Measurements from ENCODE around the gene POLDIP2.

Gene POLDIP2
- 42.6 to 104 (median 60.7) reads per million in 17 experiments for total RNA-seq

- DNase-seq, result peak; percentile 97 to 98 (median 98)
These were observed at the start of gene POLDIP2 for GRCh38 chr17:28357061-28357900. POLDIP2 (minus strand) TSS chr17:28357527; CDS start chr17:28357448, 79 bp downstream.

- DNase-seq, result peak in 2 of 4 experiments; percentile 25 to 28
These were observed 49.1 kb upstream of the POLDIP2 start for GRCh38 chr17:28406473-28406814.

GRCh38 chr17:28405632-28406472, 48.5 kb upstream of the POLDIP2 start, which contains the start of gene SLC46A1:
SLC46A1 (minus strand) TSS chr17:28406212; CDS start chr17:28406114, 98 bp downstream.
- DNase-seq, result peak in 3 of 4 experiments; percentile 37 to 75 (median 68)

GRCh38 chr17:28404812-28405570, 47.7 kb upstream of the POLDIP2 start:
- DNase-seq, result no peak

GRCh38 chr17:28404461-28404811, 47.1 kb upstream of the POLDIP2 start:
- no peak for DNase-seq

- peak; percentile 18 to 76 (median 53) for DNase-seq
These were observed 46.7 kb upstream of the POLDIP2 start for GRCh38 chr17:28404007-28404406.

GRCh38 chr17:28402844-28403243, 45.5 kb upstream of the POLDIP2 start:
- no peak for DNase-seq

GRCh38 chr17:28402224-28402630, 44.9 kb upstream of the POLDIP2 start:
- no peak for DNase-seq

- no peak for DNase-seq
These were observed 42.5 kb upstream of the POLDIP2 start for GRCh38 chr17:28399808-28400207.

GRCh38 chr17:28398280-28398981, 41.1 kb upstream of the POLDIP2 start:
- peak; percentile 31 to 56 (median 44) for DNase-seq

- DNase-seq, result no peak
These were observed 40.5 kb upstream of the POLDIP2 start for GRCh38 chr17:28397687-28398279.

GRCh38 chr17:28397275-28397674, 39.9 kb upstream of the POLDIP2 start:
- no peak for DNase-seq

- peak; percentile 16 to 45 (median 30) for DNase-seq
These were observed 39.4 kb upstream of the POLDIP2 start for GRCh38 chr17:28396635-28397239.

GRCh38 chr17:28395968-28396367, 38.6 kb upstream of the POLDIP2 start:
- no peak for DNase-seq

- no peak for DNase-seq
These were observed 38.1 kb upstream of the POLDIP2 start for GRCh38 chr17:28395426-28395825.

- DNase-seq, result peak in 2 of 4 experiments; percentile 15 to 24
These were observed 37.2 kb upstream of the POLDIP2 start for GRCh38 chr17:28394337-28395116.

- no peak for DNase-seq
These were observed 35.2 kb upstream of the POLDIP2 start for GRCh38 chr17:28392491-28392890.

- no peak for DNase-seq
These were observed 34.1 kb upstream of the POLDIP2 start for GRCh38 chr17:28391401-28391800.

GRCh38 chr17:28390984-28391383, 33.7 kb upstream of the POLDIP2 start:
- DNase-seq, result no peak

GRCh38 chr17:28390563-28390962, 33.2 kb upstream of the POLDIP2 start:
- no peak for DNase-seq

Data from suppressor macrophage (primary cell).